CD4-positive, alpha-beta T cell treated with Interleukin-4 for 1 hour (primary cell): ENCODE data around the gene DAB2IP.

Experiments used
- DNase-seq, 2 donors: peaks; one replicate each; pipeline ENCODE4 v3.0.0-alpha.2; 2020 to 2022

The DAB2IP gene

DNA sequence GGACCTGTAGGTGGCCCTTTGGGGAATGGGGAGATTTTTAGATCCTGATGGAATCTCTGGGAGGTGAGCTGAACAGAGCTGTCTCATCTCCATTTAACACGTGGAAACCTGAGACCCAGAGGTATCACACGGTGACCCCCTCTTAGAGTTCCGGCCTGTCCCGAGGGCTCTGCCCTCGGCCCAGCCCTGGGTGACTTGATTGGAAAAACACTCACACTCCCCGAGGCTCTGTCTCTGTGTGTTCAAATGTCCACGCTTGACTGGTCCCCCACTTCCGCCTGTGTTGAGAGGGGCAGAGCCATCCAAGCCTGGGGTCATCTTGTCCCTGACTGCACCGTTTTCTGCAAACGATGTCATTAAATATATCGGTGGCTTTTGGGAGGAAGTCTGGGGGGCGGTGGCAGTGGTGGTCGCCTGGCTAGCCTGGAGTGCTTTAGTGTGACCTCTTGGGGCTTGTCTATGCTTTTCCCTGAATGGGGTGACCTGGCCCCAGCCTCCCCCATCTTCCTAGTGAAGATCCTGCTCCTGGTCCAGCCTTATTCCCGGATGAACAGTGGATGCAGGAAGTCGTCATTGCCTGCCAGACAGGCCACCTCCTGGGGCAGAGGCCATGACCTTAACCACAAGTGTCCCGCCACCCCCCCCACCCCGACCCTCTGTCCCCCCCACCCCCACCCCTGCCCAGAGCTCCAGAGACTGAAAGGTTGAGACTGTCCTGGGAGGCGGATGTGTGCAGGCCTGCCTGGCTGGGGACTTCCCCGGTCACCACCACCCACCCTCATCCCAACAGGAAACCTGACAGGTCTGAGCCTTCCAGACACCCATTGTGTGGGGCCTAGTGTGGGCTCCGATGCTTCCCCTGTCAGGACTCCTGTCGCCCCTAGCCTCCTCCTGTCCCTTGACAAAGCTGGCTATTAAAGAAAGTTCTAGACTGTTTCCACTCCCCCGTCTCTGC is 5.3 kb upstream of the DAB2IP start:
- no peak for DNase-seq

- no peak for DNase-seq
These were observed 4.4 kb upstream of the DAB2IP start for GRCh38 chr9:121646992-121647391.

- DNase-seq = no peak
These were observed 3.3 kb upstream of the DAB2IP start for GRCh38 chr9:121648172-121648571.

- no peak for DNase-seq
These were observed 2.6 kb upstream of the DAB2IP start for GRCh38 chr9:121648799-121649198.

GRCh38 chr9:121649476-121650216 is 1.8 kb upstream of the DAB2IP start:
- DNase-seq = no peak

DNA sequence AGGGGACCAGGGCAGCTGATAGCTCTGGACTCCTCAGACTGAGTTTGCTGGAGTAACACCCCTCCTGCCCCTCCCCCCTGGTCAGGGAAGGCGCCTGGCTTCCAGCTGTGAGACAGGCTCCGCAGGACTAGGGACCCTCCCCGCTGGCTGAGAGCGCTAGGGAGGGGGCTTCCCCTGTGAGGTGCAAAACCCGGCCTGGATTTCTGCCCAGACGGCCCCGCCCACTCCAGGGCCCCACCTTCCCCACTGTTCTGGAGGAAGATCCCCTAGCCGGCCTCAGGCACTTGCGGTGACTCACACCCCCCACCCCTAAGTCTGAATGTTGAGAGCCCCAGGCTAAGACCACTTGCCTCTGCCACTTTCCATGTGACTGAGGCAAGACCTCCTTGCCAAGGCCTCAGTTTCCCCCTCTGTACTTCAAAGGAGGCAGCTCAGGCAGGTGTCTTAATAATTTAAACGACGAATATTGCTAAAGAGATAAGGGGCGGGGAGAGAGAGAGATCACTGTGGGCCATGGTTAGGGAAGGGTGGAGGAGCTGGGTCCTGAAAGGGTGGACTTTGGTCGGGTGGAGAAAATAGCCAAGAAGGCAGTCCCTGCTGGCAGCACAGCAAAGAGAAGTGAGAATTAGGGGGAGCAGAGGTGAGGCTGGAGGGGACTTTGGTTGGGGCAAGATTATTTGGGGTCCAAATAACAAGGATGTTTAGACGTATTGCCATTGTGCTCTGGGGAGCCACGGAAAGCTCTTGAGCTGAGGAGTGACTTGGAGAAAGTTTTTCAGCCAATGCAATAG is 1.0 kb upstream of the DAB2IP start:
- DNase-seq = no peak

GRCh38 chr9:121651008-121651294 is 483 bp upstream of the DAB2IP start:
- DNase-seq = no peak

- no peak for DNase-seq
These were observed 795 bp downstream of the DAB2IP start for GRCh38 chr9:121652021-121652837.

DNA sequence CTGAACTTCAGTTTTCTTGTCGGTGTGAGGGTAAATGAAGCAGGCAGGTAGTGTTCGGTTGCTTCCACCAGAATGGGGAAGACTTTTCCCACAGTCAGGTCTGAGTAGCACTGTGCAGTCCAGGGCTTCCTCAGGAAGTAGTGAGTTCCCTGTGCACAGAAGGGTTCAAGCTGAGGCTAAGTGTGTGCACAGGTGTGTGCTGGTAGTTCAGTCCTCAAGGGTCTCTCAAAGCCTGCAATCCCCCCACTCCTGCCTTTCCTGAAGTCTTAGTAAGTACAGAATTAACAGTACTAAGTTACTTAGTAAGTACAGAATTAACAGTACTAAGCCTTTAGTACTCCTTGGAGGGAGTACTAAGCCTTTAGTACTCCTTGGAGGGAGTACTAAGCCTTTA is 1.4 kb downstream of the DAB2IP start:
- DNase-seq = no peak

DNA sequence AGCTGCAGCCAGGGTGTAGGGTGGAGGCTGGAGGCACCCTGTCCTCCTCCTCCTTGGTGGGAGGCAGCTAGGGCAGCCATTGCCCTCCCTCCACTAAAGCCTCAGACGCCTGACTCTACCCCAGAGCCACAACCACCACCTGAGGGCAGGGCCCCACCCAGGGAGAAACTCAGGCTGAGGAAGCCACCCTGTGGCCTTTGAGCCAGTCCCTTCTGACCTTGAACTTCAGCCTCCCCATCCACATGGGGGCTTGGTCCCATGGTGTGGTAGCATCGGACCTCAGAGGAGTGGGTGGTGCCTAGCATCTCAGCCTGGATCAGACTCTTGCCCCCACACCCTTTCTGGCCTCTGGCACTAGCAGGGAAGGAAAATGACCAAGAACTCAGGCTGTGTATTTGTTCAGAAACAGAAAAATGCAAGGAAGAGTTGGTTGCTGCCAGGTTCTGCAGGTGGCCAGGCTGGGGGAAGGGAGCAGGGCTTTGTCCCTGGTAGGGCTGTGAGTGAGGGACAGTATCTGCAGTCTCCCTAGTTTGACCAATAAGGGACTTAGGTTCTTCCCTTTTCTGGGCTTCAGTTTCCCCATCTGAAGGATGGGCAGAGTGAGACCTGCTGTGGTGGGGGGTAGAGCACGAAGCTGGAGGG is 3.2 kb downstream of the DAB2IP start:
- no peak for DNase-seq

- no peak for DNase-seq
These were observed 3.9 kb downstream of the DAB2IP start for GRCh38 chr9:121655231-121655755.

DNA sequence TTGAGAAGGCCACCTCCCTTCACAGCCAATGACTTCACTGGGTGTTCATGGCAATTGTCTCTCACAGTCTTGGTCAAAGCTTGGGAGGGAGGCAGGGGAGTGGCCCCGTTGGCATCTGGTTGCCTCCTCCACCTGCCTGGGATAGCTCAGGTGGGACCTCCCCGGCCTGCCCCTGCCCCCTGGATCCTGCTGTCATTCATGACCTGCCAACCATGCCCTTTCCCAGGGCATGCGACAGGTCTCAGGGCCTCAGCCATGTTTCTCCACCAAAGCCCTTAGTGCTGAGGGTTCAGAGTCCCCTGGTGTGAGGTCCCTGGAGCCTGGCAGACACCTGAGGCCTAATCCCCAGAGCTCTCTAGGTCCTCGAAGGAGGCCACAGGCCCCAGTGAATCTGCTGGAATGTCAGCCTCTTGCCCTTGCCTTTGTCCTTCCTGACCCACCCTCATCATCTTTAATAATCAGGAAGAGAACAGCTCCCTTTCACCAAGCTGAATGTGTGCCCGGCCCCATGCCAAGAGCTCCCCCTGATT is 5.6 kb downstream of the DAB2IP start:
- DNase-seq = no peak

- no peak for DNase-seq
These were observed 6.7 kb downstream of the DAB2IP start for GRCh38 chr9:121658166-121658565.

DNA sequence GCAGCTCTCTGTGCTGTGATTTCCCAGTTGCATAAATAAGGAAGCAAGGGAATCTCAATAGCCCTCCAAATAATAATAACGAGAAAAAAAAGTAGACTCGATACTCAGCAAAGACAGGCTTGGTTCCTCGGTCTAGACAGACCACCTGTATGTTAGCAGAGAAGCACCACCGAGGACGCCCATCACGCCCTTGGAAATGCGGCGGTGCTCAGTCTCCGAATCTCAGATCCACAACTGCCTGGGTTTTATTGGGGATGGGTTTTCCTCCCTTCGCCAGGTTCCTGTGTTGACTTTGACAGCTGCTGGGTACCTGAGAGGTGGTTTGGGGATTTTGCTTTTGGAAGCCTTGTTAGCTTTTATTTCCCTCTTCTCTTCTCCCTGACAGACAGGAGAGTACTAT is 7.2 kb downstream of the DAB2IP start:
- no peak for DNase-seq

DNA sequence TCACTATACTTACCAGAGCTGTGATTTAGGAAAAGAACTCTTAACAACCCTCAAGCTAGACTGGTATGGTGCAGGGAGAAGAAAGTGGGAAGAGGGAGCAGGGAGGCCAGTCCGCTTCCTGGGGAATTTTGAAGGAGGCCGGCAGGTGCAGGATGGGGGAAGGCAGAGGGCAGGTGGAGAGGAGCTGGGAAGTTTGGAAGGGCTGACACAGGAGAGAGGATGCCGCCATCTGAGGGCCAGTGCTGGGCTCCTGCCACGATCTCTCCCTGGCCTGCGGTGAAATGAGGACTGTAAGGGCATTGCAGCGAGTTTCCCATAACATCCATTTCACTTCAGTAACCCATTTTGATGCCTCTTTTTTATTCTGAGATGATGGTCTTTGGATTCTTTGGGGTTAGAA is 8.9 kb downstream of the DAB2IP start:
- DNase-seq = no peak

GRCh38 chr9:121660876-121661275 is 9.4 kb downstream of the DAB2IP start:
- no peak for DNase-seq

- DNase-seq = no peak
These were observed 9.9 kb downstream of the DAB2IP start for GRCh38 chr9:121661328-121661727.

DNA sequence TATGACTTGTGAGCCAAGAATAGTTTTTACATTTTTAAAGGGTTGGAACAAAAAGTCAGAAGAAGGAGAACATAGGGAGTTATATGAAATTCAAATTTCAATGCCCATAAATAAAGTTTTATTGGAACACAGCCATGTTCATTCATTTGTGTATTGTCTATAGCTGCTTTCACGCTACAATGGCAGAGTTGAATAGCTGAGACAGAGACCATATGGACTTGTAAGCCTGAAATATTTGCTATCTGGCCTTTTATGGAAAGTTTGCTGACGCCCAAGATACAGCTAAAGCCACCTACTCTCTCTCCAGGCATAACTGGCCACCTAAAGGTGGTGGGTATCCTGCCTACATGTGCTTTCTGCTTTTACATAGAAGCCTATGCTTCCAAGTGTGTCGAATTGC is 10.9 kb downstream of the DAB2IP start:
- no peak for DNase-seq

DNA sequence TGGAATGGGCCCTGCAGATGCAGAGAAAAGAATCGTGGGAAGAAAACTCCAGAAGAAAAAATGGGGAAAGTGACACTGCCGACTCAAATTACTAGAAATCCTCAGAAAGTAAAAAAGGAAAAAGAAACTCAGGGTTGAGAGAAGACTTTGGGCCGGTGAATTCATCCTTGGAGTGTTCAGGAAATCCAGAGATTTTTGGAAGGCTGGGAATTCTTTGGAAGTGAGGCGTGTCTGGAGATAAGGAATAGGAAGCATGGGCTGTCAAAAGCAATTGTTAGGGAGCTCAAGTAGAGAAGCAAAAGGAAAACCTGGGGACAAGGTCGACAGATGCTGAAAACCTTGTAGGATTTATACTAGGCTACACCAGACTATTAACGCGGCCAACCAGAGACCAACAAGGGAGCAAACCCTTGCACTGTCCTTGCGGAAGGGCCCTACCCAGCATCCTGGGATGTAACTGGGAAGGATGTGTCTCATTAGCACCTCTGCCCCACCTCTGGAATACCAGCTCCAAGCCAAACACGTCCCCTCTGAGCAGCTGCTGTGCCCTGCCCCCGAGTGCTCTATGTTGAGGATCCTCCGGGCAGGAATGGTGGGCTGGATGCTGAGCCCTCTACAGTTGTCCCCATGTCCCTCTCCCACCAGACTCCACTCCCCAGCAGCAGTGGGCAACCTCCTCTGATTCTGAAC is 11.6 kb downstream of the DAB2IP start:
- no peak for DNase-seq

- DNase-seq = no peak
These were observed 12.2 kb downstream of the DAB2IP start for GRCh38 chr9:121663591-121663990.

DNA sequence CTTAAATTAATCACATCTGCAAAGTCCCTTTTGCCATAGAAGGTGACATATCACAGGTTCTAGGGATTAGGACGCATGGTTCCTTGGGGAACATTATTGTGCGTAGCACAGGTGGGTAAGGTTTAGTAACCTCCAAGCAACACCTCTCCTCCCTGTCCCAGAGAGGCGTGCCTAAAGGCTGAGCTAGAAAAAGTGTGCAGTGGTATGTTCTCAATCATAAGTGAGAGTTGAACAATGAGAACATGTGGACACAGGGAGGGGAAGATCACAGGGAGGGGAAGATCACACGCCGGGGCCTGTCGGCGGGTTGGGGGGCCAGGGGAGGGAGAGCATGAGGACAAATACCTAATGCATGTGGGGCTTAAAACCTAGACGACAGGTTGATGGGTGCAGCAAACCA is 14.9 kb downstream of the DAB2IP start:
- DNase-seq = no peak
